AG04449 (cell line): ENCODE results near the gene ZBTB2.

Source experiments
- CTCF ChIA-PET: fragments of 350-600 bp; formaldehyde crosslinking; extraction: SDS; loops from one replicate; lab custom pipeline; 2021; ENCODE audit warnings: antibody characterized with exemption; lab: Yijun Ruan, JAX
- POLR2A ChIA-PET: fragments of 400-600, 350-600 bp; formaldehyde crosslinking; extraction: SDS; loops from one replicate; lab custom pipeline; 2020; ENCODE audit warnings: antibody characterized with exemption, inconsistent platforms; lab: Yijun Ruan, JAX
- DNase-seq: peaks from one replicate; pipeline ENCODE4 v3.0.0-alpha.2; 2010; ENCODE audit warnings: low read depth, low spot score
- H3K4me3 ChIP-seq: 2 replicates; pipeline ENCODE4 v1.5.1; 2011; ENCODE audit warnings: low read depth, mild to moderate bottlenecking, control low read depth, low read length
- CTCF ChIP-seq: IDR thresholded peaks from one replicate; pipeline ENCODE4 v1.5.1; 2011; ENCODE audit warnings: mild to moderate bottlenecking, moderate library complexity, low read length, control low read depth, inconsistent platforms; ENCODE audit not compliant: insufficient read depth; ENCODE audit errors: missing control alignments

The ZBTB2 gene

GRCh38 chr6:151325075-151326050, 66.0 kb downstream of the ZBTB2 start:
- no peak for TF ChIP-seq CTCF
- CTCF ChIA-PET = interaction anchor here (0.7 to 19.1 kb wide), 71 partner anchors 8 to 507 kb away, joined by 3 to 573 read pairs (median 5); partner anchors contain the start of gene AKAP12
- DNase-seq = peak; percentile 24
- POLR2A ChIA-PET = interaction anchor here (1.2 kb wide), 1 partner anchor 85 kb away, joined by 8 read pairs; the partner anchor contains the start of gene AKAP12
- peak overlapping the region; percentile 62 for H3K4me3 ChIP-seq

- no peak for DNase-seq
- POLR2A ChIA-PET = interaction anchor here (1.0 to 1.2 kb wide), 3 partner anchors 84 to 431 kb away, joined by 3 to 8 read pairs (median 5); partner anchors contain the start of gene AKAP12
- CTCF ChIA-PET = interaction anchor here (0.7 to 19.1 kb wide), 86 partner anchors 10 to 506 kb away, joined by 3 to 573 read pairs (median 5); partner anchors contain the start of gene AKAP12
- TF ChIP-seq CTCF = no peak
- H3K4me3 ChIP-seq = no peak overlapping the region
Measured at GRCh38 chr6:151324488-151324825, 66.9 kb downstream of the ZBTB2 start.

- POLR2A ChIA-PET = interaction anchor here (1.0 to 1.2 kb wide), 3 partner anchors 83 to 430 kb away, joined by 3 to 8 read pairs (median 5); partner anchors contain the start of gene AKAP12
- CTCF ChIA-PET = interaction anchor here (0.6 to 19.1 kb wide), 76 partner anchors 10 to 506 kb away, joined by 3 to 573 read pairs (median 5); partner anchors contain the start of gene AKAP12
- peak; percentile 71 for DNase-seq
- TF ChIP-seq CTCF = peak; percentile 96
- no peak overlapping the region for H3K4me3 ChIP-seq
Measured at GRCh38 chr6:151323791-151324487, 67.4 kb downstream of the ZBTB2 start.

GRCh38 chr6:151322570-151322969, 68.8 kb downstream of the ZBTB2 start:
- DNase-seq = no peak
- TF ChIP-seq CTCF = no peak
- no peak overlapping the region for H3K4me3 ChIP-seq
- ChIA-PET CTCF (interaction anchor here (1.1 to 19.1 kb wide), 7 partner anchors 10 to 505 kb away, joined by 3 to 573 read pairs (median 30); no protein-coding TSS in a partner anchor), POLR2A (no interaction called here)

- ChIA-PET POLR2A (no interaction called here), CTCF (interaction anchor here (0.6 to 19.1 kb wide), 5 partner anchors 26 to 503 kb away, joined by 3 to 573 read pairs (median 41); no protein-coding TSS in a partner anchor)
- TF ChIP-seq CTCF = no peak
- DNase-seq = no peak
- no peak overlapping the region for H3K4me3 ChIP-seq
Measured at GRCh38 chr6:151321438-151321837, 69.9 kb downstream of the ZBTB2 start.
